WTC11 (cell line): ENCODE results near the gene CLPTM1L. TPM values are rescaled to one million over a fixed set of nuclear protein-coding genes. Genes with fewer than 3 reads are reported as not detected.

ENCODE experiments used
- ATAC-seq: fragments of 200-7000 bp; cut with Tn5 transposase; 2 replicates; pipeline ENCODE4 v1.10.0; 2021; ENCODE audit warnings: mild to moderate bottlenecking, moderate library complexity
- CTCF ChIA-PET: fragments of 300-600 bp; sonication (Branson Sonifier 250); formaldehyde crosslinking; loops from one replicate; lab custom pipeline; 2021; ENCODE audit warnings: antibody characterized with exemption; lab: Charles Lee
- POLR2A ChIA-PET: fragments of 350-600 bp; sonication (Branson Sonifier 250); formaldehyde crosslinking; loops from one replicate; lab custom pipeline; 2021; ENCODE audit warnings: antibody characterized with exemption; lab: Charles Lee
- DNase-seq: peaks from one replicate; pipeline ENCODE4 v3.0.0; 2021; ENCODE audit warnings: low spot score
- H3K27ac Mint-ChIP-seq: 2 replicates; pipeline ENCODE4 v1.8.0; 2021; ENCODE audit warnings: mixed read lengths
- H3K27me3 Mint-ChIP-seq: 2 replicates; pipeline ENCODE4 v1.8.0; 2021; ENCODE audit warnings: low read depth, mild to moderate bottlenecking, moderate library complexity, mixed read lengths
- H3K36me3 Mint-ChIP-seq: 2 replicates; pipeline ENCODE4 v1.8.0; 2021; ENCODE audit warnings: mixed read lengths
- H3K4me1 Mint-ChIP-seq: 2 replicates; pipeline ENCODE4 v1.8.0; 2022; ENCODE audit warnings: mixed read lengths
- H3K4me3 Mint-ChIP-seq: 2 replicates; pipeline ENCODE4 v1.8.0; 2021; ENCODE audit warnings: mild to moderate bottlenecking, moderate library complexity, mixed read lengths
- H3K9me3 Mint-ChIP-seq: 2 replicates; pipeline ENCODE4 v1.8.0; 2021; ENCODE audit warnings: mixed read lengths
- ATF2 ChIP-seq: sonication (generic); formaldehyde crosslinking; IDR thresholded peaks from 2 replicates; pipeline ENCODE4 v1.8.1; 2022; ENCODE audit warnings: low read depth, missing genetic modification reagents, borderline replicate concordance
- ATF6 ChIP-seq: sonication (generic); formaldehyde crosslinking; IDR thresholded peaks from 2 replicates; pipeline ENCODE4 v1.8.1; 2023; ENCODE audit warnings: mild to moderate bottlenecking, missing genetic modification reagents
- E2F5 ChIP-seq: sonication (generic); formaldehyde crosslinking; IDR thresholded peaks from 2 replicates; pipeline ENCODE4 v1.8.1; 2022; ENCODE audit warnings: mild to moderate bottlenecking, moderate library complexity, missing genetic modification reagents
- ETV6 ChIP-seq: sonication (generic); formaldehyde crosslinking; IDR thresholded peaks from 2 replicates; pipeline ENCODE4 v1.8.1; 2022; ENCODE audit warnings: mild to moderate bottlenecking, missing genetic modification reagents
- FOXP4 ChIP-seq: sonication (generic); formaldehyde crosslinking; IDR thresholded peaks from 2 replicates; pipeline ENCODE4 v1.8.0; 2022; ENCODE audit warnings: mild to moderate bottlenecking, missing genetic modification reagents
- GABPB1 ChIP-seq: sonication (generic); formaldehyde crosslinking; IDR thresholded peaks from 2 replicates; pipeline ENCODE4 v1.8.1; 2023; ENCODE audit warnings: mild to moderate bottlenecking, missing genetic modification reagents
- GTF2I ChIP-seq: fragments of 250-450 bp; sonication (Bioruptor Pico); conservative IDR thresholded peaks from 2 replicates; pipeline ENCODE4 v1.4.0; 2021; ENCODE audit warnings: mild to moderate bottlenecking
- MAX ChIP-seq: sonication (generic); formaldehyde crosslinking; IDR thresholded peaks from 2 replicates; pipeline ENCODE4 v1.8.0; 2022; ENCODE audit warnings: mild to moderate bottlenecking, missing genetic modification reagents
- MYBL2 ChIP-seq: sonication (generic); formaldehyde crosslinking; IDR thresholded peaks from 2 replicates; pipeline ENCODE4 v1.8.1; 2023; ENCODE audit warnings: mild to moderate bottlenecking, moderate library complexity, missing genetic modification reagents
- NR1H2 ChIP-seq: sonication (generic); formaldehyde crosslinking; IDR thresholded peaks from 2 replicates; pipeline ENCODE4 v1.9.0; 2021; ENCODE audit warnings: mild to moderate bottlenecking, moderate library complexity, missing genetic modification reagents
- NR3C1 ChIP-seq: sonication (generic); formaldehyde crosslinking; conservative IDR thresholded peaks from 2 replicates; pipeline ENCODE4 v1.8.1; 2023; ENCODE audit warnings: low read depth, mild to moderate bottlenecking, missing genetic modification reagents
- RORB ChIP-seq: fragments of 250-450 bp; sonication (Bioruptor Pico); IDR thresholded peaks from 2 replicates; pipeline ENCODE4 v1.9.0; 2021; ENCODE audit warnings: mild to moderate bottlenecking
- SOX15 ChIP-seq: fragments of 250-450 bp; sonication (Bioruptor Pico); IDR thresholded peaks from 2 replicates; pipeline ENCODE4 v1.9.0; 2021; ENCODE audit warnings: mild to moderate bottlenecking
- TEAD4 ChIP-seq: sonication (generic); formaldehyde crosslinking; IDR thresholded peaks from 2 replicates; pipeline ENCODE4 v1.8.0; 2022; ENCODE audit warnings: mild to moderate bottlenecking, missing genetic modification reagents
- ZBTB43 ChIP-seq: sonication (generic); formaldehyde crosslinking; IDR thresholded peaks from 2 replicates; pipeline ENCODE4 v1.8.1; 2023; ENCODE audit warnings: mild to moderate bottlenecking, missing genetic modification reagents
- ZNF138 ChIP-seq: sonication (generic); formaldehyde crosslinking; conservative IDR thresholded peaks from 2 replicates; pipeline ENCODE4 v1.8.1; 2022; ENCODE audit warnings: mild to moderate bottlenecking, moderate library complexity, missing genetic modification reagents
- ZNF532 ChIP-seq: fragments of 250-450 bp; sonication (Bioruptor Pico); IDR thresholded peaks from 2 replicates; pipeline ENCODE4 v1.9.0; 2021; ENCODE audit warnings: mild to moderate bottlenecking, borderline replicate concordance
- total RNA-seq: library from RNA; stranded (reverse); gene quantifications from 3 replicates; pipeline ENCODE4 v1.2.3, GENCODE V29; 2021

The CLPTM1L gene
- total RNA-seq, 1 experiment from 2014 or later, result 92.8 TPM

- no peak for TF ChIP-seq ZBTB43 (CRISPR knock-in tag)
- no peak for TF ChIP-seq MAX
- no peak for TF ChIP-seq NR1H2 (CRISPR knock-in tag)
Measured at GRCh38 chr5:1381370-1382247, 36.7 kb upstream of the CLPTM1L start (continued).

GRCh38 chr5:1380910-1381309 is 36.0 kb upstream of the CLPTM1L start:
- CTCF ChIA-PET, result interaction anchor here (0.6 to 2.2 kb wide), 55 partner anchors 8 to 488 kb away, joined by 3 to 27 read pairs (median 5); partner anchors contain the start of genes BRD9, LPCAT1, TERT and TRIP13
- Mint-ChIP-seq H3K9me3 (peaks cover 6% of the 10 kb centered on the region), H3K4me1 (peaks cover 6% of the 10 kb centered on the region; the same call in 1 of the 2 replicates), H3K4me3 (no peak overlapping the region), H3K27ac (no peak overlapping the region), H3K27me3 (peaks cover 56% of the 10 kb centered on the region), H3K36me3 (peaks cover 2% of the 10 kb centered on the region; the same call in 1 of the 2 replicates)
- no peak for DNase-seq
- POLR2A ChIA-PET, result no interaction called here
- ATAC-seq, result no peak
- no peak for TF ChIP-seq ETV6
- TF ChIP-seq ZNF138 (CRISPR knock-in tag), result no peak
- no peak for TF ChIP-seq RORB

GRCh38 chr5:1380011-1380817 is 35.3 kb upstream of the CLPTM1L start:
- POLR2A ChIA-PET, result no interaction called here
- Mint-ChIP-seq H3K9me3 (peaks cover 6% of the 10 kb centered on the region), H3K4me3 (peak overlapping the region; percentile 27; the same call in 1 of the 2 replicates), H3K4me1 (peaks cover 1% of the 10 kb centered on the region; the same call in 1 of the 2 replicates), H3K27me3 (peaks cover 52% of the 10 kb centered on the region), H3K36me3 (peaks cover 2% of the 10 kb centered on the region; the same call in 1 of the 2 replicates), H3K27ac (no peak overlapping the region)
- DNase-seq (peak; percentile 76), ATAC-seq (peak; percentile 95)
- CTCF ChIA-PET, result interaction anchor here (0.6 to 2.2 kb wide), 57 partner anchors 9 to 487 kb away, joined by 3 to 27 read pairs (median 5); partner anchors contain the start of genes BRD9, LPCAT1, TERT and TRIP13
- no peak for TF ChIP-seq FOXP4 (CRISPR knock-in tag)
- TF ChIP-seq ZNF532 (CRISPR knock-in tag), result no peak
- no peak for TF ChIP-seq MYBL2 (CRISPR knock-in tag)
- peak; percentile 51; the same call in 1 of the 2 replicates for TF ChIP-seq E2F5
- TF ChIP-seq ATF2 (CRISPR knock-in tag), result no peak
- no peak for TF ChIP-seq SOX15
- TF ChIP-seq ATF6, result no peak
- no peak for TF ChIP-seq GABPB1
- TF ChIP-seq MAX, result peak; percentile 60; the same call in 1 of the 2 replicates
- TF ChIP-seq NR3C1 (CRISPR knock-in tag), result no peak
- no peak for TF ChIP-seq GTF2I (CRISPR knock-in tag)
- no peak for TF ChIP-seq TEAD4 (CRISPR knock-in tag)
